ENCODE data around the gene CPEB1.

Gene CPEB1

GRCh38 chr15:82662641-82663040, 15.5 kb upstream of the CPEB1 start (continued):
- no peak for TF ChIP-seq PRDM2 (tag by site-specific recombination; IDR thresholded peaks at IDR 0.05; ENCODE audit: borderline replicate concordance)
- TF ChIP-seq HOXC10 (CRISPR knock-in tag; IDR thresholded peaks at IDR 0.05), result no peak
- no peak for TF ChIP-seq ZNF701 (tag by site-specific recombination; IDR thresholded peaks at IDR 0.05)
- TF ChIP-seq ZNF10 (tag by site-specific recombination; IDR thresholded peaks at IDR 0.05), result no peak
- TF ChIP-seq HOXA7 (CRISPR knock-in tag; IDR thresholded peaks at IDR 0.05; ENCODE audit: borderline replicate concordance), result no peak
- TF ChIP-seq ZNF132 (tag by site-specific recombination; IDR thresholded peaks at IDR 0.05; ENCODE audit: borderline replicate concordance), result no peak

GRCh38 chr15:82660378-82660777, 13.2 kb upstream of the CPEB1 start:
- CTCF ChIA-PET, result no interaction called here
- POLR2A ChIA-PET, result no interaction called here
- TF ChIP-seq ZXDB (tag by site-specific recombination; IDR thresholded peaks at IDR 0.05) (no peak), ZNF302 (tag by site-specific recombination; IDR thresholded peaks at IDR 0.05; ENCODE audit: low read depth) (no peak), REPIN1 (tag by site-specific recombination; IDR thresholded peaks at IDR 0.05; ENCODE audit: low read depth) (no peak), ZNF660 (tag by site-specific recombination; IDR thresholded peaks at IDR 0.05) (no peak), ZNF48 (tag by site-specific recombination; IDR thresholded peaks at IDR 0.05) (no peak), PRDM4 (tag by site-specific recombination; IDR thresholded peaks at IDR 0.05) (no peak), ZNF791 (tag by site-specific recombination; IDR thresholded peaks at IDR 0.05) (no peak), ZNF768 (tag by site-specific recombination; IDR thresholded peaks at IDR 0.05) (no peak)
- H3K9me3 ChIP-seq (ENCODE audit: control insufficient read depth, insufficient read depth, low read depth, low read length), result no peaks in the 10 kb centered on the region
- no peaks in the 10 kb centered on the region for H3K36me3 ChIP-seq (ENCODE audit: control insufficient read depth in 2 of 2, insufficient read depth in 1 of 2, low read length in 2 of 2)
- H3K4me3 ChIP-seq (ENCODE audit: low read depth, low read length), result no peak overlapping the region
- H3K4me1 ChIP-seq (ENCODE audit: control insufficient read depth, insufficient read depth, low read length), result no peaks in the 10 kb centered on the region
- no peak overlapping the region for H3K27ac ChIP-seq (ENCODE audit: extremely low read depth, low read depth, low read length)

- Histone ChIP-seq H3K27ac (ENCODE audit: extremely low read depth, low read depth, low read length) (no peak overlapping the region), H3K9me3 (ENCODE audit: control insufficient read depth, insufficient read depth, low read depth, low read length) (no peaks in the 10 kb centered on the region), H3K4me3 (ENCODE audit: low read depth, low read length) (no peak overlapping the region), H3K36me3 (ENCODE audit: control insufficient read depth in 2 of 2, insufficient read depth in 1 of 2, low read length in 2 of 2) (no peaks in the 10 kb centered on the region), H3K4me1 (ENCODE audit: control insufficient read depth, insufficient read depth, low read length) (no peaks in the 10 kb centered on the region)
- POLR2A ChIA-PET, result no interaction called here
- CTCF ChIA-PET, result no interaction called here
- TF ChIP-seq ZSCAN5A (tag by site-specific recombination; IDR thresholded peaks at IDR 0.05), result no peak
- TF ChIP-seq WT1 (tag by site-specific recombination; IDR thresholded peaks at IDR 0.05), result no peak
- no peak for TF ChIP-seq SCRT2 (tag by site-specific recombination; IDR thresholded peaks at IDR 0.05)
- TF ChIP-seq ZNF701 (tag by site-specific recombination; IDR thresholded peaks at IDR 0.05), result no peak
- TF ChIP-seq PRDM4 (tag by site-specific recombination; IDR thresholded peaks at IDR 0.05), result no peak
- TF ChIP-seq ZNF76 (tag by site-specific recombination; IDR thresholded peaks at IDR 0.05; ENCODE audit: borderline replicate concordance, low read depth), result no peak
- TF ChIP-seq ZBTB20 (tag by site-specific recombination; IDR thresholded peaks at IDR 0.05), result no peak
- TF ChIP-seq OVOL3 (tag by site-specific recombination; IDR thresholded peaks at IDR 0.05), result no peak
- no peak for TF ChIP-seq ZNF366 (tag by site-specific recombination; conservative IDR thresholded peaks at IDR 0.05)
Observed at GRCh38 chr15:82656641-82657266, 9.6 kb upstream of the CPEB1 start.

All from HEK293 (cell line).